Liver (tissue), 9 donors: ENCODE data around the gene CTXN3. TPM values are rescaled to one million over a fixed set of nuclear protein-coding genes. Genes with fewer than 3 reads are reported as not detected.

ENCODE experiments used
- DNase-seq: peaks from one replicate; pipeline ENCODE4 v3.0.0-alpha.2; 2017; ENCODE audit warnings: low spot score
- H3K27ac ChIP-seq, 2 donors: one replicate each; pipeline ENCODE4 v1.7.0; 2013; ENCODE audit warnings: inconsistent platforms in 2 of 2, low read length in 2 of 2, control low read depth in 1 of 2, low read depth in 1 of 2, mild to moderate bottlenecking in 1 of 2
- H3K27me3 ChIP-seq, 4 donors: one replicate each; pipeline versions ENCODE4 v1.6.1 to v1.7.0; 2013; ENCODE audit warnings: low read length in 3 of 4, inconsistent platforms in 1 of 4, mild to moderate bottlenecking in 1 of 4, moderate library complexity in 1 of 4; ENCODE audit not compliant: control insufficient read depth in 4 of 4, insufficient read depth in 4 of 4
- H3K36me3 ChIP-seq, 4 donors: one replicate each; pipeline versions ENCODE4 v1.6.1 to v1.7.0; 2013; ENCODE audit warnings: low read length in 3 of 4, mild to moderate bottlenecking in 3 of 4, low read depth in 1 of 4, moderate library complexity in 1 of 4; ENCODE audit not compliant: control insufficient read depth in 4 of 4, insufficient read depth in 3 of 4
- H3K4me1 ChIP-seq, 4 donors: one replicate each; pipeline versions ENCODE4 v1.6.1 to v1.7.0; 2013; ENCODE audit warnings: low read length in 3 of 4, mild to moderate bottlenecking in 3 of 4, moderate library complexity in 1 of 4; ENCODE audit not compliant: control insufficient read depth in 4 of 4, insufficient read depth in 4 of 4
- H3K4me3 ChIP-seq, 3 donors: one replicate each; pipeline versions ENCODE4 v1.6.1 to v1.7.0; 2013; ENCODE audit warnings: low read length in 3 of 3, control low read depth in 1 of 3, low read depth in 1 of 3, mild to moderate bottlenecking in 1 of 3
- H3K9ac ChIP-seq, 2 donors: one replicate each; pipeline ENCODE4 v1.7.0; 2013; ENCODE audit warnings: low read length in 2 of 2, mild to moderate bottlenecking in 2 of 2, moderate library complexity in 2 of 2, control low read depth in 1 of 2, low read depth in 1 of 2
- H3K9me3 ChIP-seq, 4 donors: one replicate each; pipeline versions ENCODE4 v1.6.1 to v1.7.0; 2013; ENCODE audit warnings: low read length in 3 of 4; ENCODE audit not compliant: control insufficient read depth in 4 of 4
- EGR1 ChIP-seq, 2 donors: IDR thresholded peaks; 2 replicates each; pipeline ENCODE4 v1.6.1; 2016 to 2018; ENCODE audit warnings: antibody characterized with exemption in 2 of 2, low read depth in 2 of 2
- FOXA2 ChIP-seq: IDR thresholded peaks from 2 replicates; pipeline ENCODE4 v1.6.1; 2016; ENCODE audit warnings: antibody characterized with exemption
- GABPA ChIP-seq, 2 donors: IDR thresholded peaks in 1 of 2; conservative IDR thresholded peaks in 1 of 2; 2 replicates each; pipeline ENCODE4 v1.6.1; 2016; ENCODE audit warnings: antibody characterized with exemption in 2 of 2, mild to moderate bottlenecking in 1 of 2, moderate library complexity in 1 of 2
- HNF4A ChIP-seq, 2 donors: conservative IDR thresholded peaks; 2 replicates each; pipeline ENCODE4 v1.6.1; 2016; ENCODE audit warnings: antibody characterized with exemption in 2 of 2, mild to moderate bottlenecking in 2 of 2
- HNF4G ChIP-seq: IDR thresholded peaks from 2 replicates; pipeline ENCODE4 v1.6.1; 2016; ENCODE audit warnings: antibody characterized with exemption
- JUND ChIP-seq, 2 donors: IDR thresholded peaks; 2 replicates each; pipeline ENCODE4 v1.6.1; 2016; ENCODE audit warnings: antibody characterized with exemption in 2 of 2
- NR2F2 ChIP-seq: IDR thresholded peaks from 2 replicates; pipeline ENCODE4 v1.6.1; 2016; ENCODE audit warnings: antibody characterized with exemption
- RAD21 ChIP-seq, 2 donors: IDR thresholded peaks; 2 replicates each; pipeline ENCODE4 v1.6.1; 2016; ENCODE audit warnings: antibody characterized with exemption in 2 of 2, mild to moderate bottlenecking in 2 of 2
- SP1 ChIP-seq: IDR thresholded peaks from 2 replicates; pipeline ENCODE4 v1.6.1; 2018; ENCODE audit warnings: antibody characterized with exemption, mild to moderate bottlenecking
- TAF1 ChIP-seq: conservative IDR thresholded peaks from 2 replicates; pipeline ENCODE4 v1.6.1; 2016; ENCODE audit warnings: antibody characterized with exemption, mild to moderate bottlenecking
- YY1 ChIP-seq: IDR thresholded peaks from 2 replicates; pipeline ENCODE4 v1.6.1; 2016; ENCODE audit warnings: antibody characterized with exemption, mild to moderate bottlenecking
- WGBS: extraction: QIAGEN DNeasy Blood & Tissue Kit; methylation state at CpG from one replicate; pipeline ENCODE4 v1.1.7; 2013; 5-methylcytosine and 5-hydroxymethylcytosine counted together
- polyA plus RNA-seq, 2 donors: library from polyadenylated mRNA; stranded (reverse) in 1 of 2; unstranded in 1 of 2; fragments of 200-250 nt in 1 of 2; fragments of >200 nt in 1 of 2; fragmentation: Nextera tagmentation in 1 of 2; extraction: Ambion mirVana in 1 of 2; gene quantifications; one replicate each; pipeline versions ENCODE4 v1.2.1 to v1.2.3, GENCODE V29; 2013 to 2015
- total RNA-seq, 2 donors: library from RNA; depleted of rRNA; stranded (reverse); fragments of >200 nt; gene quantifications; one replicate each; pipeline ENCODE4 v1.2.3, GENCODE V29; 2014
- TF ChIP-seq, protein P1 (sequence below): IDR thresholded peaks from 2 replicates; pipeline ENCODE4 v1.6.1; 2016; ENCODE audit warnings: antibody characterized with exemption
- TF ChIP-seq, protein P2 (sequence below): IDR thresholded peaks from 2 replicates; pipeline ENCODE4 v1.6.1; 2016; ENCODE audit warnings: antibody characterized with exemption
- TF ChIP-seq, protein P3 (sequence below): fragments of 150-350 bp; IDR thresholded peaks from 2 replicates; pipeline ENCODE4 v1.5.1; 2017; ENCODE audit warnings: improper control_type of control experiment, low read depth, low read length; ENCODE audit not compliant: missing input control
- TF ChIP-seq, protein P4 (sequence below): IDR thresholded peaks from 2 replicates; pipeline ENCODE4 v1.6.1; 2016; ENCODE audit warnings: antibody characterized with exemption, mild to moderate bottlenecking
- TF ChIP-seq, protein P5 (sequence below): IDR thresholded peaks from 2 replicates; pipeline ENCODE4 v1.6.1; 2016; ENCODE audit warnings: antibody characterized with exemption
- donor health status: healthy.
- donor health status: healthy.
- donor health status: healthy.
- donor health status: healthy.
- donor health status: healthy.

CTXN3 gene
- total and polyA plus RNA-seq, 4 donors: not detected

DNA sequence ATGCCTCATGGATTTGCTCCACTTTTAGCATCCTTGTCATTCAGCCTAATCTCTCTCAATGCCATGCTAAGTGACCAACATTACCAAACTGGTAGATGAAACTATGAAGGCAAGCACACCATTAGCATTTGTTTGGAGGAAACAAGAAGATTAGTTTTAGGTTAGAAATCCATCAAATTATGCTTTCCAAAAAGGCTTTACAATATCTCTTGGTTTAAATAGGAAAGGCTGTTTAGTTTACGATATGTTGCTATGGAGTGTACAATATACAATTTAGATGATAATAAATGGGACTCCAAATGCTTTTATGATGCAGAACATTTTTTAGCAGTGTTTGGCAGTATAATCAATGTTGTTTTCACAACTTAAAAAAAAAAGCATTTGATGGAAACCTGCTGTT lies 47.8 kb upstream of the CTXN3 start:
- H3K4me3 ChIP-seq: no peak overlapping the region
- H3K4me1 ChIP-seq: no peaks in the 10 kb centered on the region
- TF ChIP-seq SP1 (no peak), FOXA2 (no peak), RAD21 (IDR thresholded peaks at IDR 0.05) (no peak), JUND (IDR thresholded peaks at IDR 0.05) (no peak), HNF4A (conservative IDR thresholded peaks at IDR 0.05) (no peak), EGR1 (IDR thresholded peaks at IDR 0.05; ENCODE audit: low read depth in 2 of 2) (no peak), HNF4G (no peak), NR2F2 (no peak), YY1 (no peak), TAF1 (no peak), GABPA (IDR thresholded peaks at IDR 0.05 in 1 of 2, conservative IDR thresholded peaks at IDR 0.05 in 1 of 2) (no peak)
- TF ChIP-seq, protein P1, sequence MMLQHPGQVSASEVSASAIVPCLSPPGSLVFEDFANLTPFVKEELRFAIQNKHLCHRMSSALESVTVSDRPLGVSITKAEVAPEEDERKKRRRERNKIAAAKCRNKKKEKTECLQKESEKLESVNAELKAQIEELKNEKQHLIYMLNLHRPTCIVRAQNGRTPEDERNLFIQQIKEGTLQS: no peak
- TF ChIP-seq, protein P2, sequence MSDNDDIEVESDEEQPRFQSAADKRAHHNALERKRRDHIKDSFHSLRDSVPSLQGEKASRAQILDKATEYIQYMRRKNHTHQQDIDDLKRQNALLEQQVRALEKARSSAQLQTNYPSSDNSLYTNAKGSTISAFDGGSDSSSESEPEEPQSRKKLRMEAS: no peak
- TF ChIP-seq, protein P3, sequence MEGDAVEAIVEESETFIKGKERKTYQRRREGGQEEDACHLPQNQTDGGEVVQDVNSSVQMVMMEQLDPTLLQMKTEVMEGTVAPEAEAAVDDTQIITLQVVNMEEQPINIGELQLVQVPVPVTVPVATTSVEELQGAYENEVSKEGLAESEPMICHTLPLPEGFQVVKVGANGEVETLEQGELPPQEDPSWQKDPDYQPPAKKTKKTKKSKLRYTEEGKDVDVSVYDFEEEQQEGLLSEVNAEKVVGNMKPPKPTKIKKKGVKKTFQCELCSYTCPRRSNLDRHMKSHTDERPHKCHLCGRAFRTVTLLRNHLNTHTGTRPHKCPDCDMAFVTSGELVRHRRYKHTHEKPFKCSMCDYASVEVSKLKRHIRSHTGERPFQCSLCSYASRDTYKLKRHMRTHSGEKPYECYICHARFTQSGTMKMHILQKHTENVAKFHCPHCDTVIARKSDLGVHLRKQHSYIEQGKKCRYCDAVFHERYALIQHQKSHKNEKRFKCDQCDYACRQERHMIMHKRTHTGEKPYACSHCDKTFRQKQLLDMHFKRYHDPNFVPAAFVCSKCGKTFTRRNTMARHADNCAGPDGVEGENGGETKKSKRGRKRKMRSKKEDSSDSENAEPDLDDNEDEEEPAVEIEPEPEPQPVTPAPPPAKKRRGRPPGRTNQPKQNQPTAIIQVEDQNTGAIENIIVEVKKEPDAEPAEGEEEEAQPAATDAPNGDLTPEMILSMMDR: no peak
- TF ChIP-seq, protein P4, sequence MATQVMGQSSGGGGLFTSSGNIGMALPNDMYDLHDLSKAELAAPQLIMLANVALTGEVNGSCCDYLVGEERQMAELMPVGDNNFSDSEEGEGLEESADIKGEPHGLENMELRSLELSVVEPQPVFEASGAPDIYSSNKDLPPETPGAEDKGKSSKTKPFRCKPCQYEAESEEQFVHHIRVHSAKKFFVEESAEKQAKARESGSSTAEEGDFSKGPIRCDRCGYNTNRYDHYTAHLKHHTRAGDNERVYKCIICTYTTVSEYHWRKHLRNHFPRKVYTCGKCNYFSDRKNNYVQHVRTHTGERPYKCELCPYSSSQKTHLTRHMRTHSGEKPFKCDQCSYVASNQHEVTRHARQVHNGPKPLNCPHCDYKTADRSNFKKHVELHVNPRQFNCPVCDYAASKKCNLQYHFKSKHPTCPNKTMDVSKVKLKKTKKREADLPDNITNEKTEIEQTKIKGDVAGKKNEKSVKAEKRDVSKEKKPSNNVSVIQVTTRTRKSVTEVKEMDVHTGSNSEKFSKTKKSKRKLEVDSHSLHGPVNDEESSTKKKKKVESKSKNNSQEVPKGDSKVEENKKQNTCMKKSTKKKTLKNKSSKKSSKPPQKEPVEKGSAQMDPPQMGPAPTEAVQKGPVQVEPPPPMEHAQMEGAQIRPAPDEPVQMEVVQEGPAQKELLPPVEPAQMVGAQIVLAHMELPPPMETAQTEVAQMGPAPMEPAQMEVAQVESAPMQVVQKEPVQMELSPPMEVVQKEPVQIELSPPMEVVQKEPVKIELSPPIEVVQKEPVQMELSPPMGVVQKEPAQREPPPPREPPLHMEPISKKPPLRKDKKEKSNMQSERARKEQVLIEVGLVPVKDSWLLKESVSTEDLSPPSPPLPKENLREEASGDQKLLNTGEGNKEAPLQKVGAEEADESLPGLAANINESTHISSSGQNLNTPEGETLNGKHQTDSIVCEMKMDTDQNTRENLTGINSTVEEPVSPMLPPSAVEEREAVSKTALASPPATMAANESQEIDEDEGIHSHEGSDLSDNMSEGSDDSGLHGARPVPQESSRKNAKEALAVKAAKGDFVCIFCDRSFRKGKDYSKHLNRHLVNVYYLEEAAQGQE: no peak
- TF ChIP-seq, protein P5, sequence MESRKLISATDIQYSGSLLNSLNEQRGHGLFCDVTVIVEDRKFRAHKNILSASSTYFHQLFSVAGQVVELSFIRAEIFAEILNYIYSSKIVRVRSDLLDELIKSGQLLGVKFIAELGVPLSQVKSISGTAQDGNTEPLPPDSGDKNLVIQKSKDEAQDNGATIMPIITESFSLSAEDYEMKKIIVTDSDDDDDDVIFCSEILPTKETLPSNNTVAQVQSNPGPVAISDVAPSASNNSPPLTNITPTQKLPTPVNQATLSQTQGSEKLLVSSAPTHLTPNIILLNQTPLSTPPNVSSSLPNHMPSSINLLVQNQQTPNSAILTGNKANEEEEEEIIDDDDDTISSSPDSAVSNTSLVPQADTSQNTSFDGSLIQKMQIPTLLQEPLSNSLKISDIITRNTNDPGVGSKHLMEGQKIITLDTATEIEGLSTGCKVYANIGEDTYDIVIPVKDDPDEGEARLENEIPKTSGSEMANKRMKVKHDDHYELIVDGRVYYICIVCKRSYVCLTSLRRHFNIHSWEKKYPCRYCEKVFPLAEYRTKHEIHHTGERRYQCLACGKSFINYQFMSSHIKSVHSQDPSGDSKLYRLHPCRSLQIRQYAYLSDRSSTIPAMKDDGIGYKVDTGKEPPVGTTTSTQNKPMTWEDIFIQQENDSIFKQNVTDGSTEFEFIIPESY: no peak
- 90% methylated on average over 1 of the region's 1 CpG for WGBS
- no peaks in the 10 kb centered on the region for H3K36me3 ChIP-seq
- H3K27ac ChIP-seq: no peak overlapping the region
- no peaks in the 10 kb centered on the region for H3K9me3 ChIP-seq
- DNase-seq: no peak
- H3K9ac ChIP-seq: no peak overlapping the region
- peaks cover 0 to 5% (median 0%) of the 10 kb centered on the region in 4 donors for H3K27me3 ChIP-seq

DNA sequence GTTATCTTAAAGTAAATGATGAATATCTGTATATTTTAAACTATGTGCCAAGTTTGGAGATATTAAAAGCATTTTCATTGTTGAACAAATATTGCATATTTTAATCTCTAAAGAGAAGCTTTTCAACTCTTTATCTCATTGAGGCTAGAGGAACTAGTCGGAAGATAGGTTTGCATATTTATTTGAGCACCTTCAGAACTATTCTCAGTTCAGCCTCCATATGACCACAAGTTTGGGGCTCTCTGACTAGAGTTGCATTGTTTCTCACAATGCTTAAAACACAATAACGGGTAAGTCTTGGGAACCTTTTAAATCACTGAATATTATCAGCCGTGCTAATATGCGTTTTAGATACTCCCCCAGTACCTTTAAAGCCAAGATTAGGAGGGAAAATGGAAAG lies 47.3 kb upstream of the CTXN3 start:
- Histone ChIP-seq H3K36me3 (no peaks in the 10 kb centered on the region), H3K9ac (no peak overlapping the region), H3K27ac (no peak overlapping the region), H3K9me3 (no peaks in the 10 kb centered on the region), H3K27me3 (peaks cover 0 to 5% (median 0%) of the 10 kb centered on the region in 4 donors), H3K4me3 (no peak overlapping the region), H3K4me1 (no peaks in the 10 kb centered on the region)
- TF ChIP-seq HNF4A (conservative IDR thresholded peaks at IDR 0.05) (no peak), NR2F2 (no peak), EGR1 (IDR thresholded peaks at IDR 0.05; ENCODE audit: low read depth in 2 of 2) (no peak)
- TF ChIP-seq, protein P1: no peak
- TF ChIP-seq, protein P2: no peak
- WGBS: 89% methylated on average over 4 of the region's 4 CpGs
- no peak for DNase-seq
